Ascending aorta (tissue), 2 donors: ENCODE results near the gene BRD9. TPM values are rescaled to one million over a fixed set of nuclear protein-coding genes. Genes with fewer than 3 reads are reported as not detected.

Source experiments
- DNase-seq, 2 donors: peaks; one replicate each; pipeline ENCODE4 v3.0.0-alpha.2; 2019; ENCODE audit warnings: low spot score in 2 of 2
- H3K27ac ChIP-seq, 2 donors: fragments of 200-600 bp; sonication (generic); one replicate each; pipeline ENCODE4 v1.5.1; 2016 to 2017; ENCODE audit warnings: mild to moderate bottlenecking in 1 of 2
- H3K27me3 ChIP-seq: fragments of 200-600 bp; sonication (generic); one replicate; pipeline ENCODE4 v1.5.1; 2017
- H3K36me3 ChIP-seq, 2 donors: fragments of 200-600 bp; sonication (generic); one replicate each; pipeline ENCODE4 v1.5.1; 2016
- H3K4me1 ChIP-seq, 2 donors: fragments of 200-600 bp; sonication (generic); one replicate each; pipeline ENCODE4 v1.5.1; 2016 to 2017; ENCODE audit warnings: mild to moderate bottlenecking in 1 of 2
- H3K4me3 ChIP-seq, 2 donors: fragments of 200-600 bp; sonication (generic); one replicate each; pipeline ENCODE4 v1.5.1; 2016 to 2017; ENCODE audit warnings: mild to moderate bottlenecking in 1 of 2
- H3K9me3 ChIP-seq, 2 donors: fragments of 200-600 bp; sonication (generic); one replicate each; pipeline ENCODE4 v1.5.1; 2016
- intact Hi-C: fragments of 100-400 bp; cut with DNase I; formaldehyde crosslinking; loops from one replicate; pipeline ENCODE4 v1.15.1; 2023
- total RNA-seq: library from RNA; depleted of rRNA; stranded (reverse); fragments of >200 nt; gene quantifications from one replicate; pipeline ENCODE4 v1.1.0, GENCODE V29; 2016
- TF ChIP-seq, protein P1 (sequence below), 3 experiments: fragments of 200-600 bp in 2 of 3; fragments of 450-650 bp in 1 of 3; sonication (generic) in 2 of 3; IDR thresholded peaks; one replicate each; pipeline ENCODE4 v1.5.1; 2016 to 2019; ENCODE audit warnings: antibody characterized with exemption in 3 of 3, mild to moderate bottlenecking in 1 of 3, moderate library complexity in 1 of 3

The BRD9 gene
- total RNA-seq, 1 donor from 2014 or later = 13.6 TPM

GRCh38 chr5:886716-887325 lies 5.8 kb downstream of the BRD9 start:
- no peak overlapping the region for H3K4me3 ChIP-seq
- TF ChIP-seq, protein P1, sequence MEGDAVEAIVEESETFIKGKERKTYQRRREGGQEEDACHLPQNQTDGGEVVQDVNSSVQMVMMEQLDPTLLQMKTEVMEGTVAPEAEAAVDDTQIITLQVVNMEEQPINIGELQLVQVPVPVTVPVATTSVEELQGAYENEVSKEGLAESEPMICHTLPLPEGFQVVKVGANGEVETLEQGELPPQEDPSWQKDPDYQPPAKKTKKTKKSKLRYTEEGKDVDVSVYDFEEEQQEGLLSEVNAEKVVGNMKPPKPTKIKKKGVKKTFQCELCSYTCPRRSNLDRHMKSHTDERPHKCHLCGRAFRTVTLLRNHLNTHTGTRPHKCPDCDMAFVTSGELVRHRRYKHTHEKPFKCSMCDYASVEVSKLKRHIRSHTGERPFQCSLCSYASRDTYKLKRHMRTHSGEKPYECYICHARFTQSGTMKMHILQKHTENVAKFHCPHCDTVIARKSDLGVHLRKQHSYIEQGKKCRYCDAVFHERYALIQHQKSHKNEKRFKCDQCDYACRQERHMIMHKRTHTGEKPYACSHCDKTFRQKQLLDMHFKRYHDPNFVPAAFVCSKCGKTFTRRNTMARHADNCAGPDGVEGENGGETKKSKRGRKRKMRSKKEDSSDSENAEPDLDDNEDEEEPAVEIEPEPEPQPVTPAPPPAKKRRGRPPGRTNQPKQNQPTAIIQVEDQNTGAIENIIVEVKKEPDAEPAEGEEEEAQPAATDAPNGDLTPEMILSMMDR (IDR thresholded peaks at IDR 0.05) = no peak
- DNase-seq = no peak

GRCh38 chr5:886036-886435 lies 6.6 kb downstream of the BRD9 start:
- Histone ChIP-seq H3K36me3 (peaks cover 78 to 99% of the 10 kb centered on the region in 2 donors), H3K4me3 (no peak overlapping the region), H3K9me3 (no peaks in the 10 kb centered on the region), H3K4me1 (no peaks in the 10 kb centered on the region), H3K27ac (no peak overlapping the region), H3K27me3 (no peaks in the 10 kb centered on the region)
- intact Hi-C loops = no loop called here
- TF ChIP-seq, protein P1 (IDR thresholded peaks at IDR 0.05) = no peak
- no peak for DNase-seq

More at GRCh38 chr5:886716-887325, 5.8 kb downstream of the BRD9 start:
- Histone ChIP-seq H3K36me3 (peaks cover 70 to 93% of the 10 kb centered on the region in 2 donors), H3K27me3 (no peaks in the 10 kb centered on the region), H3K27ac (no peak overlapping the region), H3K9me3 (no peaks in the 10 kb centered on the region), H3K4me1 (peaks cover 6 to 7% of the 10 kb centered on the region in 2 donors)
- intact Hi-C loops = no loop called here

DNA sequence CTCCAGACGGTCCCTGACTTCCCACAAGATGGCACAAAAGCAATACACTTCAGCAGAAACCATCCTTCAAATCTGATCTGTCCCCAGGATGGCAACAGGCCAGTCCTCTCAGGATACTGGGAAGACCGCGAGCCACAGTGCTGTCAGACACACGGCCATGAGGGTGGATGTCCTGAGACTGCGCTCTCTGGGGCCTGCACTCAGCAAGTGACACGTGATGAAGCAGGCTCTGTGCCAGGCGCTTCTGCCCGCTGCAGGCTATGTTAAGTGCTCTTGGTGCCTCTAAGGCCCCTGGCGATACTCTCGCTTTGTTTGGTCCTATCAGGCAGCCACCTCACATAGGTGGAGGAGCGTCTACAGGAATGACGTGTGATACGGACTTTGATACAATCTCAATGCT lies 7.1 kb downstream of the BRD9 start:
- Histone ChIP-seq H3K27me3 (no peaks in the 10 kb centered on the region), H3K9me3 (no peaks in the 10 kb centered on the region), H3K4me3 (no peak overlapping the region), H3K27ac (no peak overlapping the region), H3K36me3 (peaks cover 82 to 99% of the 10 kb centered on the region in 2 donors), H3K4me1 (no peaks in the 10 kb centered on the region)
- intact Hi-C loops = no loop called here
- no peak for DNase-seq
- TF ChIP-seq, protein P1 (IDR thresholded peaks at IDR 0.05) = no peak

- intact Hi-C loops = no loop called here
- Histone ChIP-seq H3K9me3 (no peaks in the 10 kb centered on the region), H3K36me3 (peaks cover 77 to 96% of the 10 kb centered on the region in 2 donors), H3K4me1 (no peaks in the 10 kb centered on the region), H3K27me3 (no peaks in the 10 kb centered on the region), H3K27ac (no peak overlapping the region), H3K4me3 (no peak overlapping the region)
- no peak for DNase-seq
- TF ChIP-seq, protein P1 (IDR thresholded peaks at IDR 0.05) = no peak
These were observed 7.5 kb downstream of the BRD9 start for GRCh38 chr5:885127-885442.

DNA sequence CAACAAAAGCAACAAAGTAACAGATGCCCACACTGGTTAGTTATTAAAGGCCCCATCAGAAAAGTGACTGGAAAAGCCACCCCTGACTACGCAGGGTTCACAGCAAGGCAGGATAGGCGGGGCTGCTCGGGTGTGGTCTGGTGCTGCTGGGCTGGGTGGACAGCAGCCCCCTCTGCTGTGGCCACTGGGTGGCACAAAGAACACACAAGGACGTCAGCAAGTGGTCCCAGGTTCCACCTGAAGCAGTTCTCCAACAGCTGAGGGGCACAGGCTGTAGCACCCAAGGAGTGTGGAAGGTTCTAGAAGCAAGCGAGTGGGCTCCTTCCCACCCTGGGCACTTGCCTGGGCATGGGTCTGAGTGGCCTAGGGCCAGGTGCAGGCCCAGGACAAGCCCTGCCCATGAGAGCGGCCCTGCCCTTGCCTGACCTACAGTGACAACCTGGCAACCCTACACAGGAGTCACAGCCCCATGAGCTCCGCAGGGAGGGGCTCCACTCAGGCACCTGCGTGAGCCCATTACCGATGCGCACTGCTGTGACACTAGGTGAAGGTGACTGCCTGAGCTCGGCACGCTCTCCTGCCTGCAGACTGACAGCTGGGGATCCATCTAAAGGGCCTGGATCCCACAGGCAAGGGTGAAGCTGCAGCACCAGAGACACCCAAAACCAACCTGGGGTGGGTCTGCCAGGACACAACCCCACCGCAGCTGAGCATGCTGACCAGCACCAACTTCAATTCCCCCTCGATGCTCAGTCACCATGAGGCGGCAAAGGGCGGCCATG lies 8.1 kb downstream of the BRD9 start:
- DNase-seq = no peak
- peaks cover 72 to 90% of the 10 kb centered on the region in 2 donors for H3K36me3 ChIP-seq
- H3K9me3 ChIP-seq = no peaks in the 10 kb centered on the region
- no peak overlapping the region for H3K27ac ChIP-seq
- intact Hi-C loops = no loop called here
- H3K4me1 ChIP-seq = no peaks in the 10 kb centered on the region
- no peak overlapping the region for H3K4me3 ChIP-seq
- H3K27me3 ChIP-seq = no peaks in the 10 kb centered on the region
- TF ChIP-seq, protein P1 (IDR thresholded peaks at IDR 0.05) = no peak
